ENCODE data around the gene ATG4C.

ATG4C gene

DNA sequence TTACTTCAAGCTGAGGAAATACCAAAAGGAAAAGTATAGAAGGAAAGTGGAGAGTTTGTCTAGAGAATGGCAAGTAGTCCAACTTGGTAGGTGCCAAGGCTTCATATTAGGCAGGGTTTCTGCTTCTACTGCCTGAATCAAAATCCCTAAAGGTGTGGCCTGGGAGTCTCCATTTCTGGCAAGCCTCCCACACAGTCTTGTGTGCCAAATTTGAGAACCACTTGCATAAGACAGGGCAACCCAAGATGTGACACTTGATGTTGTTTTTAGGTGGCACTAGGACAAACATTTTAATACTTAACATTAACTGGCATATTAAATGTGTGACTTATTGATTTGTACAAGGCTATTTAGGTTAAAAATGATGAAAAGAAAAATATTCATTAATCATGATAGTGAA is 60.1 kb downstream of the ATG4C start:
- no peak for DNase-seq

GRCh38 chr1:62849031-62849430 is 65.1 kb downstream of the ATG4C start:
- no peak for DNase-seq

GRCh38 chr1:62852253-62852652 is 68.3 kb downstream of the ATG4C start:
- DNase-seq: no peak

- no peak for DNase-seq
These were observed 73.0 kb downstream of the ATG4C start for GRCh38 chr1:62856960-62857359.

DNA sequence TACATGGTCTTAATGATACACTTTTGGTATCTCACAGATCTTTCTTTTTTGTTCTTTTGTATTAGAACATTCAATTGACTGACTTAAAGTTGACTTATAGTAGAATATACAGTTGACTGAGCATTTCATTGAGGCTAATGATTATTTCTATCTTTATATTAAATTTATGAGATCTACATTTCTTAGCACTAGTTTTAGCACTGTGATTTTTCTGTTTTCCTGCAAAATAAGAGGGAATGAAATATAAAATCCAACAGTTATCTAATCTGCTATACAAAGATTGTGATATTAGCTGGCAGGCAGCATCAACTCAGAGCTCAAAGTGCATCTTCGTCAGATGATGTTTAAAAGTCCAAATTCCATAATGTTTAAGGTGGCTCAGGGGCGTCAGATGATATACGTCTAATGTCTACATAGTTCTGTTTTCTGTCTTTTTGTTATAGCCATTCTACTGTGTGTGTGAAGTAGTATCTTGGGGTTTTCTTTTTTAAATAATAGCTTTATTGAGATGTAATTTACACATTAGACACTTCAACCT is 85.4 kb downstream of the ATG4C start:
- no peak for DNase-seq

DNA sequence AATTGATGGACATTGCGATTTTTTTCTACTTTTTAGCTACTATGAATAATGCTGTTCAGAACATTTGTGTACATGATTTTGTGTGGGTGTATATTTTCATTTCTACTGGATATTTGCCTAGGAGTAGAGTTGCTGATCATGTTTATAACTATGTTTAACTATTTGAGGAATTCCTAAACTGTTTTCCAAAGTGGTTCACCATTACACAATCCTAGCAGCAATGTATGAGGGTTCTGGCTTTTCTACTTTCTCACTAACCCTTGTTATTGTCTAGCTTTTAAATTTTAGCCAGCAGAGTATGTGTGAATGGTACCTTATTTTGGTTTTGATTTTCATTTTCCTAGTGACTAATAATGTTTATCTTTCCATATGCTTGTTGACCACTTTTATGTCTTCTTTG is 86.2 kb downstream of the ATG4C start:
- no peak for DNase-seq

- DNase-seq: no peak
These were observed 91.7 kb downstream of the ATG4C start for GRCh38 chr1:62875676-62876075.

GRCh38 chr1:62876535-62876934 is 92.6 kb downstream of the ATG4C start:
- DNase-seq: no peak

- no peak for DNase-seq
These were observed 93.6 kb downstream of the ATG4C start for GRCh38 chr1:62877579-62877978.

- DNase-seq: no peak
These were observed 96.0 kb downstream of the ATG4C start for GRCh38 chr1:62879962-62880361.

DNA sequence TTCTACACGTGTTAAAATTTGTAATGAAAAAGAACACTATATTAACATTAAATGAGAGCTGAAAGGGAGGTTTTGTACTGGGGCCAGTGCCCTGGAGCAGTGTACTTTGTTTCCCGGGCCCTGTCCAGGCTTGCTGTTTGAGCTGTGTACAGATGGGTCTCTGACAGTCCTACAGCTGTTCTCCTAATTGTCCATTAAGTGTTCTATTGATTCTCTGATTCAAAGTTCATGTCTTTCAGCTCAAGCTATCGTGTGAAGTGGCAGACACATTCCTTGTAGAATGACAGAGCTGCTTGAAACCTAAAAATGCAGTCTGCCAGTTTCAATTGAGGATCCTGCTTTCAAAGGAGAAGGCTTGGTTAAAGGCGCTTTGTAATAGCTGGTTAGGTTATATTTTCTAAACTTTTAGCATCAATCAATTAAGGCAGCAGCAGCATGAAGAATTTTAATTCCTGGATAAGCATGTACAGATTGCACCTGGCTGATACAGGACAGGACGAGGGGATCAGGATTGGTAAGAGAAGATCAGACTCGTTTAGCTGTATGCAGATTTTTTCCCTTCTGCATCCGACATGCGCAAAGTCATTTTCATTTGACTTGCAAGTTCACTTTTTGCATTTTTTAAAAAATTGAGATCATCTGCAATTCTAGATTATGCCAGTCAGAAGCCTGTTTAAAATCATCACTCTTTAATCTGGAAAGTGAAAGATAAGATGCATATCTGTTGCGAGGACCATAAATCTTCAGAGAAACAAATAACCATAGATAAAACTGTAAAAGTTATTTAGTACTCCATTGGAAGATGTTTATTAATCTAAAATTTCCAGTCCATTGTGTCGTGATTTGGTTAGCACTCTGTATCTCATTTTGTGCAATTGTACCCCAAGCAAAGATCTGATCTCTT is 98.5 kb downstream of the ATG4C start:
- DNase-seq: no peak

DNA sequence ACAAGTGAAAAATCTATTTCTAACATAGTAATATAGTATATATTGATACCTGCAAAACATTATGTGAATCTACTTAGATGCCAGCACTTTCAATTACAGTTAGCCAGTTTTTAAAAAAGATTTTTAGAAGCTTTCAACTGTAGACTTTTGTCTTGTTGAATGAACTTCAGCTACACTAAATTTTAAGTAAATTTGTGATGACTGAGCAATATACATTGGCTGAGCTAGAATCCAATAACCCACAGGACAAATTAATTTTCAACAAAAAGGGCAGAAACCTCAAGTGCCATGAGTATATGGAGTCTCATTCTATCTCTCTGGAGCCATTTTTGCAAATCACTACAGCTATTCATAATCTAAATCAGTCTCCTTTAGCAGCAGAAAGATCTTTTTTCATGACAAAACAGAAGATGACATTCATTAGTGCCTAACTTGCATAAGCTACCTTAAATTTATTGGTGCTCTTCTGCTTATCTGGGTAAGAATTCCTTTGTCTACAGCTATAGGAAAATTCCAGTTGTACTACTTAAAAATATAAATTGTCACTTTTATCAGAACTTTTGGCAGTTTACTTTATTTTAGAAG is 100.3 kb downstream of the ATG4C start:
- no peak for DNase-seq

- no peak for DNase-seq
These were observed 104.0 kb downstream of the ATG4C start for GRCh38 chr1:62887799-62888507.

GRCh38 chr1:62891956-62892562 is 108.1 kb downstream of the ATG4C start:
- no peak for DNase-seq

- no peak for DNase-seq
These were observed 113.9 kb downstream of the ATG4C start for GRCh38 chr1:62897788-62898187.

GRCh38 chr1:62900566-62900965 is 116.6 kb downstream of the ATG4C start:
- no peak for DNase-seq

- no peak for DNase-seq
These were observed 117.7 kb downstream of the ATG4C start for GRCh38 chr1:62901650-62902049.

GRCh38 chr1:62903522-62903921 is 119.6 kb downstream of the ATG4C start:
- no peak for DNase-seq

GRCh38 chr1:62903982-62904855 is 120.3 kb downstream of the ATG4C start:
- DNase-seq: no peak

- DNase-seq: no peak
These were observed 120.9 kb downstream of the ATG4C start for GRCh38 chr1:62904856-62905225.

GRCh38 chr1:62905309-62905708 is 121.4 kb downstream of the ATG4C start:
- no peak for DNase-seq

- no peak for DNase-seq
These were observed 121.9 kb downstream of the ATG4C start for GRCh38 chr1:62905872-62906271.
